ENCODE measurements around the gene EFCC1. TPM values are rescaled to one million over a fixed set of nuclear protein-coding genes. Genes with fewer than 3 reads are reported as not detected.

The EFCC1 gene
- total RNA-seq, 2 experiments from 2014 or later: not detected

DNA sequence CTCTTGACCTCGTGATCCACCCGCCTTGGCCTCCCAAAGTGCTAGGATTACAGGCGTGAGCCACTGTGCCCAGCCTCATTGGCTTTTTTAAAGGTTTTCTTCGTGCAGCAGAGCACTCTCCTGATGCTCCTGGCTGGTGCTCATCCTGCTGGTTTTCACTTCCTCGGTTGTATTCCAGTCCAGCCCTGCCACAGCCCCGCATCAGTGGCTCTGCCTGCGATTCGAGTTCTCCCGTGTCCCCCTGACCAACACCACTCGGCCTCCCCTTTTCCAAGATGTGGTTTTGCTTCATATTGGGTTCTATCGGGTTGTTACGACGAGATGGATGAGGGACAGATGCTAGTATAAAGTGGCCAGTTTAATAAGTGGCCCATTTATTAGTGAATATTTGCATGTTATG lies 27.8 kb downstream of the EFCC1 start:
- POLR2A ChIA-PET: interaction anchor here (3.5 kb wide), 1 partner anchor 91 kb away, joined by 41 read pairs; the partner anchor contains the start of gene RAB43
- H3K4me1 Mint-ChIP-seq: peaks cover 14% of the 10 kb centered on the region
- peaks cover 6% of the 10 kb centered on the region for H3K27me3 Mint-ChIP-seq

DNA sequence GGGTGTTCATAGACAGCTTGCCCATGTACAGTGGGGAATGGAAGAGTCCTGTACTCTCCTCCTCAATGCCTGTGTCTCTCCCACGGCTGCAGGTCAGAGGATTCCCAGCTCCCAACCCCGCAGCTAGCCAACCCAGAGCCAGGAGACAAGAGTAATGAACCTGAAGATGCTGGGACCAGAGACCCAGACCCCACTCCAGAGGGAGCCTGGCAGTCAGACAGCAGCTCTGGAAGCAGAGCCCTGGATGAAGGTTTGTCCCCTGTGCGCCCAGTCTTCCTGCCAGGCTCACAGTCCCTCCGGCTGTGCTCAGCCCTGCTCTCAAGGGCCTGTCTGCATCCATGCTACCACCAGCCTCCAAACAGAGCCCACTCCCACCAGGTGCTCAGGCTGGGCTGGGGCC lies 29.5 kb downstream of the EFCC1 start:
- CTCF ChIA-PET: interaction anchor here (0.8 to 7.7 kb wide), 6 partner anchors 16 to 219 kb away, joined by 3 to 123 read pairs (median 3); partner anchors contain the start of gene COPG1
- Mint-ChIP-seq H3K27ac (no peak overlapping the region), H3K27me3 (peaks cover 3% of the 10 kb centered on the region)

More for the DNA sequence above, 27.8 kb downstream of the EFCC1 start:
- no peaks in the 10 kb centered on the region for H3K36me3 Mint-ChIP-seq (ENCODE audit: low read depth)
- no peak overlapping the region for H3K27ac Mint-ChIP-seq
- no peaks in the 10 kb centered on the region for H3K9me3 Mint-ChIP-seq
- no peak for DNase-seq
- H3K4me3 Mint-ChIP-seq: no peak overlapping the region
- CTCF ChIA-PET: interaction anchor here (0.7 to 7.7 kb wide), 3 partner anchors 14 to 210 kb away, joined by 3 to 123 read pairs (median 31); no protein-coding TSS in a partner anchor

DNA sequence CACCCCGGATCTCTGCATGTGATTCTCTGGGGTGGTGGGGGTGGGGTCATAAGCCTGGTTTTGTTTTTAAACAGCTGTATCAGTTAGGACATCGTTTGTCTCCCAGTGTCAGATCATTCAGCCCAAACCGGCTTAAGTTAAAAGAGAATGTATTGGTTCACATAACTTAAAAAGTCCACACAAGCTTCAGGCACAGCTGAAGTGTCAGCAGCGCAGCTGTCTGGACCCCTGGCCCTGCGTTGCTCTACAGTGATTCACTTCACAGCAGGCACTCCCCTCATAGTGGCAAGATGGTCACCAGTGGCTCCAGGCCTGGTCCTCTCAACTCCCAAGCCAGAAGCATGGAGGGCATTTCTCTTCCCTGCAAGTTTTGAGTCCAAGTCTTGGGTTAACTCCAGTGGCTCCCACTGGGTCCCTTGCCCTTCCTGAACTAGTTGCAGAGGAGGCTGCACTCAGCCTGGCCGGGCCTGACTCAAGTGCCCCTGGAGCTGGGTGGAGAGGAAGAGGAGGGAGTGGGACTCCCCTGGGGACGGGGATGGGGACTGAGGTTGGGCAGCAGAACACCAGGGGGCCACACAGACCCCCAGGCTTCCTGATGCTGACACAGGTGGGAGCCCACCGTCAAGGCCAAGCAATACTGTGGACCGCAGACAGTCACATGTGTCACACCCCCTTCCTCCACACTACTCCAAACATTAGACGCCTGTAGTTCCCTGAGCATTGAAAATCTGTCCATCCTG lies 30.5 kb downstream of the EFCC1 start:
- no peaks in the 10 kb centered on the region for H3K9me3 Mint-ChIP-seq
- no peak for DNase-seq
- CTCF ChIA-PET: interaction anchor here (0.9 to 7.7 kb wide), 5 partner anchors 10 to 22 kb away, joined by 3 to 123 read pairs (median 3); no protein-coding TSS in a partner anchor
- peaks cover 7% of the 10 kb centered on the region for H3K4me1 Mint-ChIP-seq
- H3K36me3 Mint-ChIP-seq (ENCODE audit: low read depth): no peaks in the 10 kb centered on the region
- H3K27ac Mint-ChIP-seq: no peak overlapping the region
- POLR2A ChIA-PET: no interaction called here
- H3K4me3 Mint-ChIP-seq: no peak overlapping the region
- H3K27me3 Mint-ChIP-seq: peaks cover 3% of the 10 kb centered on the region

More for the DNA sequence above, 29.5 kb downstream of the EFCC1 start:
- Mint-ChIP-seq H3K4me3 (no peak overlapping the region), H3K4me1 (peaks cover 12% of the 10 kb centered on the region), H3K36me3 (ENCODE audit: low read depth) (no peaks in the 10 kb centered on the region), H3K9me3 (no peaks in the 10 kb centered on the region)
- POLR2A ChIA-PET: interaction anchor here (1.0 to 1.1 kb wide), 2 partner anchors 13 to 38 kb away, joined by 3 to 8 read pairs; no protein-coding TSS in a partner anchor
- DNase-seq: no peak

DNA sequence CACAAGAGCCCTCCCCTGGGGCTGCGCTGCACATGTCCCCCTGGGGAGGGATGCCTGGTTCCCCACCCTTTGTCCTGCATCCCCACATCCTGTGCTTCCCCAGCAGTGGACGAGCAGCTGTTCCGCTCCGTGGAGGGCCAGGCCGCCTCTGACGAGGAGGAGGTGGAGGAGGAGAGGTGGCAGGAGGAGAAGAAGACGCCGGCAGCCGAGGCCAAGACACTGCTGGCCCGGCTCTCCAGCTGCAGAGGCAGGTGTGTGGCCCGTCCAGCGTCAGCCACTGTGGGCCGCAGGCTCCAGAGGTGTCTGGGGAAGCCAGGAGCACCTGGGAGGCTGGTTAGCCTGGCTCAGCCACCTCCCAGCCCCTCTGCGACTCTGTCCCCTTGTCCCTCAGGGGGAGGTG lies 31.6 kb downstream of the EFCC1 start:
- H3K9me3 Mint-ChIP-seq: no peaks in the 10 kb centered on the region
- CTCF ChIA-PET: interaction anchor here (1.2 kb wide), 1 partner anchor 9 kb away, joined by 3 read pairs; no protein-coding TSS in a partner anchor
- H3K36me3 Mint-ChIP-seq (ENCODE audit: low read depth): no peaks in the 10 kb centered on the region
- POLR2A ChIA-PET: no interaction called here
- H3K27ac Mint-ChIP-seq: no peak overlapping the region
- peaks cover 4% of the 10 kb centered on the region for H3K4me1 Mint-ChIP-seq
- H3K4me3 Mint-ChIP-seq: no peak overlapping the region
- DNase-seq: no peak
- H3K27me3 Mint-ChIP-seq: peaks cover 3% of the 10 kb centered on the region

DNA sequence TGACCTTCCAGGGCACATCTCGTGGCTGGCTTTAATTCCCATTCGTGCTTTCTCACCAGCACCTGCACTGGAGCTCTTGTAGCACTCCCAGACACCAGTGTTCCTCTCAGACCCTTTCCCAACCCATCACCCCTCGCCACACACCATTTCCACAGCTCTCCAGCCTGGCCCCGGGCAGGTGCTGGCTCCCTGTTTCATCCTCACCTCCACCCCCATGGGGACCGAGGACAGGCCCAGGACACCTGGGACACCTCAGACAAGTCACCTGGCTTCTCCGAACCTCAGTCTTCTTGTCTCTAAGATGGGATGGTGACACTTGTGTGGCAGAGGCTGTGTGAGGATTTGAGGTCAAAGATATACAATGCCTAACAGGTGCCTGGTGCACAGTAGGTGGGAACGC lies 32.0 kb downstream of the EFCC1 start:
- Mint-ChIP-seq H3K9me3 (no peaks in the 10 kb centered on the region), H3K36me3 (ENCODE audit: low read depth) (no peaks in the 10 kb centered on the region), H3K27ac (no peak overlapping the region), H3K4me1 (peaks cover 4% of the 10 kb centered on the region), H3K27me3 (peaks cover 3% of the 10 kb centered on the region), H3K4me3 (no peak overlapping the region)
- DNase-seq: no peak
- ChIA-PET CTCF (no interaction called here), POLR2A (no interaction called here)

DNA sequence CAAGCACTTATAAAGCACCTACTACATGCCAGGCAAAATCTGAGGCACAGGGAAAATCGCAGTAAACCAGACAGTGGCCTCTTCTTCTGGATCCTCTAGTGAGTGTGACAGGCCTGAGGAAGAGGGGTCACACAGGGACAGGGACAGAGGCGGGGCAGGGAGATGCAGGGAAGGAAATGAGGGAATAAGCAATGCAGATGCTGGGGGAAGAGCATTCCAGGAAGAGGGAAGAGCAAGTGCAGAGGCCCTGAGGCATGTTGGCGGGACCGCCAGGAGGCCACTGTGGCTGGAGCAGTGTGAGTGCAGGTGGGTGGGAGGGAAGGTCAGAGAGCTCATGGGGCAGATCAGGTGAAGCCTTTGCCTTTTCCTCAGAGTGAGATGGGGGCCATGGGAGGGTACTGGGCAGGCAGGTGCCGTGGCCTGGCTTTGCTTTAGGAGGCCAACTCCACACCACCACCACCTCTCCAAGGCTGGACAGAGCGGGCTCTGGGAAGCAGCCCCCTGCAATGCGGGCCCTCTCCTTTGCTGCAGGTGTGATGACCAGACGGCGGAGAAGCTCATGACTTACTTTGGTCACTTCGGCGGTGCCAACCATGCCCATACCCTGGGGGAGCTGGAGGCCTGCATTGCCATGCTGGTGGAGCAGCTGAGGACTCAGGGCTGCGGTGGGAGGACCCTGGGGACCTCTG lies 32.7 kb downstream of the EFCC1 start:
- ChIA-PET CTCF (no interaction called here), POLR2A (no interaction called here)
- H3K4me3 Mint-ChIP-seq: no peak overlapping the region
- H3K4me1 Mint-ChIP-seq: peaks cover 4% of the 10 kb centered on the region
- H3K27ac Mint-ChIP-seq: no peak overlapping the region
- peaks cover 5% of the 10 kb centered on the region for H3K27me3 Mint-ChIP-seq
- no peaks in the 10 kb centered on the region for H3K36me3 Mint-ChIP-seq (ENCODE audit: low read depth)
- DNase-seq: no peak
- H3K9me3 Mint-ChIP-seq: no peaks in the 10 kb centered on the region

DNA sequence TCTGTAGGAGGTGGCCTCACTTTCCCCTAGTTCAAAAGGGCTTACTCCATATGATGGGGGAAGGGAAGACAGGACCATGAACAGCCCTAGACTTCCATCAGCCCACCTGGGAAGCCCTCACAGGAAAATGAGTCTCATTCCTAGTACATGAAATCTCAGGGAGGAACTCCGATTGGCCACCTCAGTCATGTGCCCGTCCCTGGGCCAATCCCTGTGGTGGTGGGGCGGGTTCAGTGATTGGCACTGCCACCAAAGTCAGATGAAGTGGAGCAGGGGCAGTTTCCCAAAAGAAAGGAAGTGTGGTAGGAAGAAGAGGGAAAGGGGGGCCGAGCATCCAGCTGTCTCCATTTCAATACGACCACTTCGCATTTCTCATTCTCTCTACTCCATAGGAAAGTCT lies 33.5 kb downstream of the EFCC1 start:
- H3K27me3 Mint-ChIP-seq: peaks cover 9% of the 10 kb centered on the region
- H3K4me3 Mint-ChIP-seq: no peak overlapping the region
- H3K36me3 Mint-ChIP-seq (ENCODE audit: low read depth): no peaks in the 10 kb centered on the region
- no peak for DNase-seq
- no peak overlapping the region for H3K27ac Mint-ChIP-seq
- no peaks in the 10 kb centered on the region for H3K9me3 Mint-ChIP-seq
- ChIA-PET CTCF (interaction anchor here (1.0 kb wide), 1 partner anchor 64 kb away, joined by 3 read pairs; no protein-coding TSS in a partner anchor), POLR2A (no interaction called here)
- peaks cover 4% of the 10 kb centered on the region for H3K4me1 Mint-ChIP-seq

DNA sequence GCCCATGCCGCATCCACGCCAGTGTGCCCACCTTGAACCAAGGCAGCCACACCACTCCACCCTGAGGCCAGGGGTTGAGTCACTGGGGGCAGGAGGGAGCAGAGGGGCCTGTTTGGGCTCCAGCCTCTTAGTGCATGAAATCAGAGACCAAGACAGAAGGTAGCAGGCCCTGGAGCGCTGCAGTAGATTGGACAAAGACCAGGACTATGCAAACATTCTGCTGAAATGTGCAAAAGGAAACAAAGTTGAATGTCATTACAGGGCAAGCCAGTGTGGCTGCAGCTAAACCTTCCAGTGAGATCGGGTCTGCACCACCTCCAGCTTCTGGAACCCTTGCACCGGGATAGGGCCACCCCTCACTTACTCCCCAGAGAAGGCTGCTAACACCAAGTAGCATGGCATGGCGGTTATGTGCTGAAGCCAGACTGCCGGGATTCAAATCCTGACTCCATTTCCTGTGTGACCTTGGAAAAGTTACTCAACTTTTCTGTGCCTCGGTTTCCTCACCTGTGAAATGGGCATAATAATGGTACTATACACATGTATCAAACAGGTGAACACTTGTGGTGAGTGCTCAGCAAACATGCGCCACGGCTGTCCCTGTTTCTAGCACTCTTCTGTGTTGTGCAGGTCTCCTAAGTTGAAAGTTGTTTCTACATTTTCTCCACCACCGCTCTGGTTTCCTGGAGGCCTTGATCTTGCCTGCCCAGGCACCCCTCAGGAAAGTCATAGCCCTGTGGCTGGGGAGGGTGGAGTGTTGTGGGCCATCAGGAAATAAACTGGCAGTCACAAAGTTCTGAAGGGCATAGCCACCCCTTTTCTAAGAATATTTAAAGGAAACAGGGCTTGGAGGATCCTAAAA lies 34.5 kb downstream of the EFCC1 start:
- no peak overlapping the region for H3K4me3 Mint-ChIP-seq
- no peaks in the 10 kb centered on the region for H3K36me3 Mint-ChIP-seq (ENCODE audit: low read depth)
- ChIA-PET CTCF (interaction anchor here (1.0 to 2.2 kb wide), 3 partner anchors 18 to 65 kb away, joined by 3 to 9 read pairs (median 6); no protein-coding TSS in a partner anchor), POLR2A (no interaction called here)
- H3K27ac Mint-ChIP-seq: no peak overlapping the region
- H3K4me1 Mint-ChIP-seq: peaks cover 4% of the 10 kb centered on the region
- H3K27me3 Mint-ChIP-seq: peaks cover 10% of the 10 kb centered on the region
- DNase-seq: no peak
- H3K9me3 Mint-ChIP-seq: no peaks in the 10 kb centered on the region

DNA sequence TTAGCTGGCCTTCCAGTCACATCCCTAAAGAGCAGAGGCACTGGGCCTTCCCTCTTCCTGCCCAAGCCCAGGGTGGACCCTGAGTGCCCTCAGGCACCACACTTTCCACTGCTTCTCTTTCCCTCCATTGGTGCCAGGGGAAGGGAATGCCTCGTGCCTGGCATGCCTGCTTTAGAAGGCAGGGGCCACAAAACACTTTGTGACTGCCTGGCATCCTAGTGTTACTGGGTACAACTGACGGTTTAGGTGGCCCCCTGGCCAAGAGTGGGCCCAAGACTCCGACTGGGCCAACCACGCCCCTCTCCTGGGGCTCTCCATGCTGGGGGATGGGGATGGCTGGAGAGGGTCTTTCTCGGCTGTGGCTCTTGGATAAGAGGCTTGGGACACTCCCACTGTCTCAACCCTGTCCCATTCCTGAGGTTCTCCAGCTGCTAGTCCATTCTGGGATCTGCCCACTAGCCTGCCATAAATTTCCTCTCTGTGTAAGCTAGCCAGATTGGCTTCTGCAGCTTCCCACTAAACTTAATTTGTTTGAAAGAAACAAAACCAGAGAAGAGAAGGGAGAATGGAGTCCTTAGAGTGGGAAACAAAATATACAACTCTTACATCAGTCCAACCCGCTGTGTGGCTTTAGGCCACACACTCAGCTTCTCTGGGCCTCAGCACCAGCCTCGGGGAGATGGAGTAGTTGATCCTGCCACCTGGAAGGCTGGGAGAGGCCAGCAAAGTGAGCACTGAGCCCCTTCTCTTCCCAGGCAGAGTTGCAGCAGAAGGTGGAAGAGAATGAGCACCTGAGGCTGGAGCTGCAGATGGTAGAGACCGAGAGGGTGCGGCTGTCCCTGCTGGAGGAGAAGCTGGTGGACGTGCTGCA lies 35.4 kb downstream of the EFCC1 start:
- no peak overlapping the region for H3K27ac Mint-ChIP-seq
- H3K4me3 Mint-ChIP-seq: no peak overlapping the region
- H3K36me3 Mint-ChIP-seq (ENCODE audit: low read depth): no peaks in the 10 kb centered on the region
- DNase-seq: no peak
- POLR2A ChIA-PET: no interaction called here
- peaks cover 4% of the 10 kb centered on the region for H3K4me1 Mint-ChIP-seq
- CTCF ChIA-PET: interaction anchor here (1.8 to 2.2 kb wide), 3 partner anchors 9 to 66 kb away, joined by 6 to 9 read pairs (median 9); no protein-coding TSS in a partner anchor
- H3K27me3 Mint-ChIP-seq: peaks cover 10% of the 10 kb centered on the region
- no peaks in the 10 kb centered on the region for H3K9me3 Mint-ChIP-seq

DNA sequence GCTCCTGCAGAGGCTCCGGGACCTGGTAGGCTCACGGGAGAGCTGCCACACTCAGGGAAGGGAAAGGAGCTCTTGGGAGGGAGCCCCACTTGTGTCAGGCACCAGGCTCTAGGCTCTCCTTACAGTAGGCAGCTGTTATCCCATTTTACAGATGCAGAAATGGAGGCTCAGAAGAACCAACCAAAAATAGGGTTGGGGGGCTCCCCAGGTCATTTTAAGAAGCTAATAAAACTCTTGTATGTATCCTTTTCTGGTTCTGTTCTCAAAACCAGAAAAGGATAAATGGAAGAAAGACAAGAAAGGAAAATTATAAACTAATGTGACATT lies 36.0 kb downstream of the EFCC1 start:
- Mint-ChIP-seq H3K36me3 (ENCODE audit: low read depth) (no peaks in the 10 kb centered on the region), H3K27me3 (peaks cover 15% of the 10 kb centered on the region), H3K4me1 (peaks cover 4% of the 10 kb centered on the region), H3K27ac (no peak overlapping the region), H3K4me3 (no peak overlapping the region), H3K9me3 (no peaks in the 10 kb centered on the region)
- ChIA-PET CTCF (interaction anchor here (1.8 to 2.2 kb wide), 3 partner anchors 10 to 67 kb away, joined by 6 to 9 read pairs (median 9); no protein-coding TSS in a partner anchor), POLR2A (no interaction called here)
- no peak for DNase-seq

DNA sequence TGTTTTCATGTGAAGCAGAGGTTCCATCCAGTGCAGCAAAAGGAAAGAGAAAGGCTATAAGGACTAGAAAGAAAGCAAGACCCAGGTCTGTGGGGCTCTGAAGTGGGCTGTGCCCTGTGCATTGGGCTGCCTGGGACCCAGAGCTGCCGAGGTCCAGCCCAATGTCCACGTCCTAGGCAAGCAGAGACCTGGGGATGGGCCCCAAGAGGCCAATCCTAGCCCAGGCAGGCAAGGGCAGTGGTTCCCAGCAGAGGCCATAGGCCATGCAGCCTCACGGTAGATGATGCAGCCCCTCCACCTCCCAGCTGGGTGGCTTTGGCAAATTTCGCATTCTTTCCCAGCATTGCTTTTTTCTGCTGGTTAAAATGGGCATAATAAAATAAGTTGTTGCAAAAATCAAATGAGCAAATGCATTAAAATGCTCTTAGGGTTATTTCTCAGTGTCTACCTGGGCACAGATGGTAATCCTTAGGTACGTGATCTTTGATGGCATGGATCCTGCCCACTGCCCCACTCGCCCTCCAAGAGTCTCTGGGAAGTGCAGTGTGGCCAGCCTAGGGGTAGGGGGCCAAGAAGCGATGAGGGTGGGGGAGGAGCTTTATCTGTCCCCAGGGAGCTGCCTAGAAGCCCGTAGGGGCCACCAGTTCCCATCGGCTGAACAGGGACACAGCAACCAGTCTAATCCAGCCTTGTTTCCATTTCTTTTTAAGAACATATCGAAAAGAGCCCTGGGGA lies 37.2 kb downstream of the EFCC1 start:
- Mint-ChIP-seq H3K4me1 (peaks cover 4% of the 10 kb centered on the region), H3K36me3 (ENCODE audit: low read depth) (no peaks in the 10 kb centered on the region), H3K27ac (no peak overlapping the region), H3K9me3 (no peaks in the 10 kb centered on the region), H3K4me3 (no peak overlapping the region), H3K27me3 (peaks cover 27% of the 10 kb centered on the region)
- CTCF ChIA-PET: interaction anchor here (2.2 kb wide), 1 partner anchor 15 kb away, joined by 9 read pairs; no protein-coding TSS in a partner anchor
- POLR2A ChIA-PET: no interaction called here
- DNase-seq: no peak

All from activated CD4-positive, alpha-beta memory T cell treated with anti-CD3 and anti-CD28 coated beads, Interleukin-2, amount 10 ng/mL, durations not matched to agents 7 days and 5 days (primary cell).